ENCODE measurements around the gene SNX4.

The SNX4 gene

GRCh38 chr3:125398952-125399351, 121.0 kb downstream of the SNX4 start:
- DNase-seq, result no peak

All from NCI-H1092 (cell line).